Astrocyte of the hippocampus (primary cell): ENCODE measurements around the gene SECISBP2L.

Source experiments
- DNase-seq: peaks from one replicate; pipeline ENCODE4 v3.0.0; 2011; ENCODE audit warnings: low read depth, low spot score

SECISBP2L gene

GRCh38 chr15:48999314-48999713 lies 46.9 kb downstream of the SECISBP2L start:
- DNase-seq = no peak

DNA sequence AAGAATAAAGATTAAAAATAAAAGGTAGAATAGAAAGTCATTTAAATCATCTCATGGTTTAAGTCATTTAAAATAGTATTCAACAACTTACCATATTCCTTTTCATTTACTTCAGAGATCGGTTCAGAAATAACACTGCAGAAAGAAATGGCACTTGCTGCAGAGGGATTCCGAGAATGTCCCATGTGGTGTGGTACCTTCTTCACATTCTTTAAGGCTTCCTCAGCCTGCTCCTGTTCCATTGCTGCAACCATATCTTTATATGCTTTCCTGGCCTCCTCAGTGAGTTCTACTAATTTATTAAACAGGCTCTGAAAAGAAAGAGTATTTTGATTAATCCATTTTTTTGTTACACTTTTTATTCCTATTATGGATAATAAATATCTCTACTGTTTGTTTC lies 50.0 kb downstream of the SECISBP2L start:
- peak; percentile 49 for DNase-seq

GRCh38 chr15:48993380-48993779 lies 52.9 kb downstream of the SECISBP2L start:
- DNase-seq = no peak

GRCh38 chr15:48992545-48992944 lies 53.7 kb downstream of the SECISBP2L start:
- no peak for DNase-seq

DNA sequence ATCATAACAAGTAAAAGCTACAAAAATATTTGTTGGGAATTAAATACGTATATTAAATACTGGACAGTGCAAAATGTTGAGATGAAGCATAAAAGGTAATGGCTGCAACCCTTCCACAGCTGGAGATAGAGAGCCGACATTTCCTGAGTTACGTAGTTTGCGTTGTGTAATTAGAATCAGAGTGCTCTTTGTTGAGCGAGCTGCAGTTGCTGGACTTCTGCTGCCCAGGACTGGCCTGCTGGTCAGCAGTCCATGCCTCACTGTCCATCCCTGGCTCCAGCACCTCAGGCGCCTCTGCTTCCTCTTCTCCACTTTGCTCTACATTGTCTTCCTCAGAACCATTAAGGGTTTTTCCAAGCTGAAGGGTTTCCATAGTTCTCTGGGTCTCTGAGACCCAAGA lies 54.1 kb downstream of the SECISBP2L start:
- DNase-seq = no peak

GRCh38 chr15:48989170-48989569 lies 57.1 kb downstream of the SECISBP2L start:
- DNase-seq = no peak

- no peak for DNase-seq
These were observed 59.1 kb downstream of the SECISBP2L start for GRCh38 chr15:48987142-48987541.

- no peak for DNase-seq
These were observed 60.0 kb downstream of the SECISBP2L start for GRCh38 chr15:48986240-48986639.

GRCh38 chr15:48985516-48985915 lies 60.7 kb downstream of the SECISBP2L start:
- no peak for DNase-seq

DNA sequence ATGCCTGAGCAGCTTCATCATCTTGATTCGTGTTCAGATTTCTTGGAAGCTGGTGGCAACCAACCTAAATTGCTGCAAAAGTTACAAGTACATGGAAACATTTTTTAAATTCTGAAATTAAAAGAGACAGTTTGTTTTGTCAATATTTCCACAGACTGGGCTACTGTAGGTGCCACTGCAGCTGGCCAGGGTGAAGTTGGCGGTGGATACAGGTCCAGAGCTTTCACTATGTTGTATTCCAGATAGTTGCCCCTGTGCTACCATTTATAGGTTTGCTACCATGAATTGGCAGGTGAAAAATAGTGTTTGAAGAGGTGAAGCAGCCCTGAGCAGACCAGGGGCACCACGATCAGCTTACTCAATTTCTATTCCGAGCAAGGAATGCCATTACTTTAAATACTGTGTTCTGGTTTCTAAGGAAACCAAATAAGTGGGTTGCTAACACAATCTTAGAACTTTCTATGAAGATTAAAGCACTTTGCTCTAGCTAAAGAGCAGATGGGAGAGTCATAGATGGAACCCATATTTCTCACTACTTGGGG lies 61.4 kb downstream of the SECISBP2L start:
- peak; percentile 23 for DNase-seq

- no peak for DNase-seq
These were observed 62.1 kb downstream of the SECISBP2L start for GRCh38 chr15:48984021-48984710.

DNA sequence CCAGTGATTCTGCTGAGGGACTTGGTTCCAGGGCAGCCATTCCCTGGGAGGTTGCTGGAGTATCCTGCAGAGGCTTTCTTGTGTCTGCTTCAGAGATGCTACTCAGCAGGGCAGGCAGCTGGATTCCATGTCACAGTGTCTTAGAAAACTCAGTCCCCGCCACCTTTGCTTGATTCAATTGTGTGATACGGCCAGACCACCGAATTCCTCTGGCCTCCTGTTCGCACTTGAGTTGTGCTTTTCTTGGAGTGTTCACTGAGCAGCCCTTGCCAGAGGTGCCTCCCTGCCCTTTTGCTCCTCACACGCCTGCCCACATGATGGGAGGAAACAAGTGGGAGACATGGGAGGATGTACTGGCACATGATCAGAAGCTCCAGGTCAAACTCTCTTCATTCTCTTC lies 62.9 kb downstream of the SECISBP2L start:
- DNase-seq = no peak

GRCh38 chr15:48981941-48982340 lies 64.3 kb downstream of the SECISBP2L start:
- DNase-seq = no peak

- no peak for DNase-seq
These were observed 67.6 kb downstream of the SECISBP2L start for GRCh38 chr15:48978638-48979037.

DNA sequence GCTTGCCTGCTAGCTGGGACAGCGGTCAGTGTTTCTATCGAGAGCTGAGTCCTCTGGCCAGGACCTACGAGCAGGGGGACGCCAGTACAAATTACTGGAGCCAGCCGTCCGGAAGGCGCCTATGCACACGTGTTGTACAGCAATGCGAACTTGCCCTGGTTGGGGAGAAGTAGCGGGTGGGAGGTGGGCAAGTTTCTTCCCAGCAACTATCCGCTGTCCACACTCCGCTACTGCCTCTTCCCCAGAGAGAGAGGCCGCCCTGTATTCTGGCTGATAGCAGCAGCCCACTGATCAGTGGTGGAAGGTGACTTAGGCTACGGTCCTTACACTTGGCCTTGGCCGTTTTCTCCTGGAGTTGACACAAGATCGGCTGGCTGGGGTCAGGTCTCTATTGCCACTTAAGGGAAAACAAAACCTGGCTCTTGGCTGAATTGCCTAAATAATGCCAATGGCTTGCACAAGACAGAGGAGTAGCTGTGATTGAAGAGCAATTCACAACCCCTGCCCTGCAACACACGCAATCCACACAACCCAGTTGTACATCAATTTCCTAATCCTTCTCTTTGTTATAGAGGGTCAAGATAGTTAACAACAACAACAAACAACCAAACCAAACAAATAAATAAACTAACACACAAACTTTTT lies 69.7 kb downstream of the SECISBP2L start:
- DNase-seq = no peak

DNA sequence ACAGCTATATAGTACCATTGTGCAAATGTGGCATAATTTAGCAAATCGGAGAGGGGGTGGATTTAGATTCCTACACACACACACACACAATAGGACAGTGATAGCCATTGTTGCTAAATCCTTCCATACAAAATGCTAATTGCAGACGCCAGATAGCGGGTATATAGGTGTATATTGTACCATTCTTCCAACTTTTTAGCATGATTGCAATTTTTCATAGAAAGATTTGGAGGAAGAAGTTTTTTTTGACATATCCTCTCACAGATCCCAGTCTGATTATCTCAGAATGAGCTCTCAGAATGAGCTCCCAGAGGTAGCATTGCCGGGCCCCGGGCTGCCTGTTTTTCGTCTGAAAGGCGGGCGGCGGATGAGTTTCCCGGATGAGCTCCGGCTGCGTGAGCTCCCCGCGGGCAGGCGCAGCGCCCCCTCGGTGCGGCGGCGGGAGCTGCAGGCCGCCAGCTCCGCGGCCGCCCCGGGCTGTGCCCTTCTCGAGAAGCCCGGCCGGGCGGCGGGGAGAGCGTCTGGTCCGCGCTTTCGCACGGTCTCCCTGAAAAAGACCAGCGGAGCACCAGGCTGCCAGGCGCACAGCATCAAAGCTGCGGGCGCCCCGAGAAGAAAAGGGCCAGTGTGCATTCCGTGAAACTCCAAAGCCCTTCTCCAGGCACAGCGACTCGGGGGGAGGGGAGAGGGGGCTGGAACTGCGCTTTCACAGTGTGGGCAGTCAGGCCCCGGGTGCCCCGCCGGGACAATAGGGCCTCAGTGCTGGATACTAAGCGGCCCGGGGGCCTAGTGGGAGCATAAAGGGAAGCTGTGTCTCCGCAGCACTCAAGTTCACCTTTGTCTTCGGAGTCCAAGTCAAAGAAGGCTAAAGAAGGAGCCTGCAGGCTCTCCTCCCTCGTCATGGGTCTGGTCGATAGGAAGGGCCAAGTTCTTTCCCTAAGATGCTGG lies 70.5 kb downstream of the SECISBP2L start:
- peak; percentile 95 for DNase-seq

DNA sequence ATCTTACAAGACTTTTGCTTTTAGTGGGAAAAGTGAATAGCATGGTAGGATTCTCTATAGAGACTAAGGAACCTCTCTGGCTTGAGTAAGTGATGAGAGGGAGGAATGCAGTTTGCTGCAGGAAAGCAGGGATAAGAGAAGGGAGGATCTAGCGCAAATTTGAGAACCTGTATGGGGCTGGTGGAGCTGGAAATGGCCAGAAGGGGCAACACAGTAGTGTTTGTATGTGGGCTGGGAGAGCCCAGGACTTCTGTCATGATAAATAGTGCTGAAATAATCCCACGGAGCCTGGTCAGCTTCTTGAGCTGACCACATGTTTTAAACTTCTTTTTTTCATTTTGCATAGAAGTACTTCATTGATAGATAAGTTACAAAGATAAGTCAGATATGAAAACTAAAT lies 71.4 kb downstream of the SECISBP2L start:
- no peak for DNase-seq

GRCh38 chr15:48972750-48973503 lies 73.3 kb downstream of the SECISBP2L start:
- DNase-seq = no peak

GRCh38 chr15:48970926-48971325 lies 75.3 kb downstream of the SECISBP2L start:
- DNase-seq = peak; percentile 52

DNA sequence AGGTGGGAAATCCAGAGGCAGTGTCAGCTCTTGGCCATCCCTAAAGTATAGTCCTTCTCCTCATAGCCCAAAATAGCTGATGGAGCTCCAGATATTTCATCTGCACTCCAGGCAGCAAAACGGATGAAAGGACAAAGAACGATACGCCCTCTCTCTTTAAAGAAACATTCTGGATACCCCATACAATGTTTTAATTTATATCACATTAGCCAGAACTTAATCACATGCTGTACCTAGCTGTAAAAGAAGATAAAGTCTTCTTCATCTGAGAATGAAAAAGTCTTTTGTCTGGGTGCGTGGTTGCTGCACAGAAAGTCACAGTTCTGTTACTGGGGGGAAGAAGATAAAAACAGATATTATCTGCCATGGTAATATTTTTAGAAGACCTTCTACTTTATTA lies 78.2 kb downstream of the SECISBP2L start:
- no peak for DNase-seq

GRCh38 chr15:48967336-48967735 lies 78.9 kb downstream of the SECISBP2L start:
- DNase-seq = no peak
